K562 (cell line): ENCODE data around the gene BTBD1. TPM values are rescaled to one million over a fixed set of nuclear protein-coding genes. Genes with fewer than 3 reads are reported as not detected.

ENCODE experiments used
- AFF4 ChIP-seq: sonication (generic); formaldehyde crosslinking; IDR thresholded peaks from 2 replicates; pipeline ENCODE4 v1.8.0; 2023; ENCODE audit warnings: mild to moderate bottlenecking, missing genetic modification reagents
- DDX20 ChIP-seq: fragments of 450-650 bp; IDR thresholded peaks from 2 replicates; pipeline ENCODE4 v1.6.1; 2016; ENCODE audit warnings: missing genetic modification characterization, low read depth, mild to moderate bottlenecking, missing compliant biosample characterization, moderate library complexity
- EHMT2 ChIP-seq: fragments of 450-650 bp; IDR thresholded peaks from 2 replicates; pipeline ENCODE4 v1.6.1; 2018; ENCODE audit warnings: antibody characterized with exemption
- GABPB2 ChIP-seq: fragments of 250-450 bp; sonication (Bioruptor Pico); conservative IDR thresholded peaks from 2 replicates; pipeline ENCODE4 v1.5.1; 2021; ENCODE audit warnings: mild to moderate bottlenecking
- HBP1 ChIP-seq: fragments of 450-650 bp; formaldehyde crosslinking; IDR thresholded peaks from 2 replicates; pipeline ENCODE4 v1.4.0; 2022; ENCODE audit warnings: missing genetic modification characterization
- JUND ChIP-seq, 2 experiments: IDR thresholded peaks; 2 replicates in 1 of 2; 3 replicates in 1 of 2; pipeline ENCODE4 v1.6.1; 2011; ENCODE audit warnings: borderline replicate concordance in 2 of 2, low read depth in 2 of 2, low read length in 2 of 2, improper control_type of control experiment in 1 of 2, missing biosample characterization in 1 of 2, missing genetic modification characterization in 1 of 2, missing genetic modification reagents in 1 of 2
- KLF13 ChIP-seq: fragments of 450-650 bp; IDR thresholded peaks from 2 replicates; pipeline ENCODE4 v1.6.1; 2016; ENCODE audit warnings: missing genetic modification characterization, low read depth, mild to moderate bottlenecking, missing compliant biosample characterization, moderate library complexity, borderline replicate concordance
- MNT ChIP-seq, 2 experiments: fragments of 450-650 bp; conservative IDR thresholded peaks; 2 replicates each; pipeline ENCODE4 v1.6.1; 2017; ENCODE audit warnings: mild to moderate bottlenecking in 2 of 2, moderate library complexity in 2 of 2
- NFYB ChIP-seq: IDR thresholded peaks from 2 replicates; pipeline ENCODE4 v1.6.1; 2011; ENCODE audit warnings: mild to moderate bottlenecking, moderate library complexity; ENCODE audit not compliant: insufficient read length; ENCODE audit errors: extremely low read depth
- RB1 ChIP-seq: fragments of 450-650 bp; IDR thresholded peaks from 2 replicates; pipeline ENCODE4 v1.6.1; 2017; ENCODE audit warnings: low read depth, mild to moderate bottlenecking
- RFX5 ChIP-seq: IDR thresholded peaks from 2 replicates; pipeline ENCODE4 v1.6.1; 2011; ENCODE audit warnings: low read depth, mild to moderate bottlenecking, improper control_type of control experiment, low read length
- SIRT6 ChIP-seq: IDR thresholded peaks from one replicate; pipeline ENCODE4 v1.6.1; 2012; ENCODE audit warnings: low read depth, mild to moderate bottlenecking, control low read depth, inconsistent platforms, low read length, moderate library complexity
- SMAD2 ChIP-seq: fragments of 150-350 bp; IDR thresholded peaks from 2 replicates; pipeline ENCODE4 v1.6.1; 2014; ENCODE audit warnings: low read depth, mild to moderate bottlenecking, low read length
- ZBTB2 ChIP-seq: fragments of 450-650 bp; IDR thresholded peaks from 2 replicates; pipeline ENCODE4 v1.6.1; 2016; ENCODE audit warnings: antibody characterized with exemption
- ZC3H8 ChIP-seq: fragments of 450-650 bp; IDR thresholded peaks from 2 replicates; pipeline ENCODE4 v1.6.1; 2017
- ZNF695 ChIP-seq: fragments of 450-650 bp; formaldehyde crosslinking; IDR thresholded peaks from 2 replicates; pipeline ENCODE4 v1.4.0; 2020; ENCODE audit warnings: mild to moderate bottlenecking, moderate library complexity
- ZNF75A ChIP-seq: fragments of 450-650 bp; formaldehyde crosslinking; IDR thresholded peaks from 2 replicates; pipeline ENCODE4 v1.4.0; 2020; ENCODE audit warnings: mild to moderate bottlenecking
- ZNF79 ChIP-seq: fragments of 250-450 bp; sonication (Bioruptor Pico); IDR thresholded peaks from 2 replicates; pipeline ENCODE4 v1.4.0; 2020; ENCODE audit warnings: low read depth, mild to moderate bottlenecking, moderate library complexity
- polyA plus RNA-seq, 8 experiments: library from polyadenylated mRNA; depleted of rRNA in 4 of 8; stranded (reverse) in 5 of 8; unstranded in 3 of 8; fragments of >200 nt; fragmentation: Nextera tagmentation in 2 of 8; fragmentation: Illumina TruSeq in 1 of 8; extraction: Ambion mirVana in 2 of 8; extraction: Trizol in 1 of 8; gene quantifications; 2 replicates each; pipeline versions ENCODE4 v1.2.1 to v1.2.3, GENCODE V29; 2011 to 2014; ENCODE audit warnings: inconsistent platforms in 1 of 8, missing spikeins in 1 of 8
- total RNA-seq, 7 experiments: library from RNA; depleted of rRNA in 6 of 7; stranded (reverse); fragments of >200 nt in 6 of 7; fragmentation: Illumina TruSeq in 2 of 7; extraction: Trizol in 2 of 7; gene quantifications; 2 replicates each; pipeline versions ENCODE4 v1.2.1 to v1.2.3, GENCODE V29; 2011 to 2021; ENCODE audit warnings: low replicate concordance in 1 of 7

The BTBD1 gene
- total and polyA plus RNA-seq, 9 of the 15 experiments (the other 6 are each of a cell fraction or from before 2014, with no cell fraction given): 19.4 to 106 (median 90.4) TPM

- peak in 1 of 2 experiments; percentile 60; a peak in 1 of 4 replicates for TF ChIP-seq MNT (conservative IDR thresholded peaks at IDR 0.05)
- TF ChIP-seq KLF13: no peak
- no peak for TF ChIP-seq RB1
- 0 out of 2 replicates have a peak, but pooled peaks have one; percentile 35 for TF ChIP-seq ZBTB2
- TF ChIP-seq ZNF695: no peak
- TF ChIP-seq DDX20 (tag): no peak
- TF ChIP-seq SMAD2: no peak
- TF ChIP-seq GABPB2 (CRISPR knock-in tag): no peak
- no peak for TF ChIP-seq HBP1 (CRISPR knock-in tag)
- peak; percentile 88 for TF ChIP-seq EHMT2
- TF ChIP-seq AFF4 (CRISPR knock-in tag): no peak
- no peak for TF ChIP-seq ZNF79 (CRISPR knock-in tag)
- TF ChIP-seq JUND (IDR thresholded peaks at IDR 0.05; ENCODE audit: borderline replicate concordance, low read depth, low read length): no peak
- no peak; the same call in 1 of the 3 replicates for TF ChIP-seq JUND (tag; IDR thresholded peaks at IDR 0.05; ENCODE audit: borderline replicate concordance, low read depth, low read length)
- TF ChIP-seq ZNF75A (CRISPR knock-in tag): no peak
- TF ChIP-seq SIRT6: no peak
- no peak for TF ChIP-seq RFX5
- no peak for TF ChIP-seq ZC3H8
- TF ChIP-seq NFYB: no peak
Observed at GRCh38 chr15:82985688-82986441, 81.2 kb downstream of the BTBD1 start, which contains the start of gene RAMAC (continued).
